Activated CD4-positive, alpha-beta T cell treated with anti-CD3 and anti-CD28 coated beads for 1 hour (primary cell): ENCODE data around the gene SH3PXD2A.

Source experiments
- DNase-seq: peaks from one replicate; pipeline ENCODE4 v3.0.0-alpha.2; 2020

The SH3PXD2A gene

GRCh38 chr10:103877861-103878260 lies 22.5 kb upstream of the SH3PXD2A start:
- no peak for DNase-seq

GRCh38 chr10:103876155-103876554 lies 20.8 kb upstream of the SH3PXD2A start:
- DNase-seq: no peak

- DNase-seq: no peak
Measured at GRCh38 chr10:103874730-103875129, 19.4 kb upstream of the SH3PXD2A start.

GRCh38 chr10:103872137-103872931 lies 17.0 kb upstream of the SH3PXD2A start:
- DNase-seq: no peak

- no peak for DNase-seq
Measured at GRCh38 chr10:103871006-103871405, 15.6 kb upstream of the SH3PXD2A start.

- DNase-seq: no peak
Measured at GRCh38 chr10:103870516-103870915, 15.1 kb upstream of the SH3PXD2A start.

- no peak for DNase-seq
Measured at GRCh38 chr10:103869336-103869735, 14.0 kb upstream of the SH3PXD2A start.

- DNase-seq: no peak
Measured at GRCh38 chr10:103868200-103868599, 12.8 kb upstream of the SH3PXD2A start.

GRCh38 chr10:103861505-103861904 lies 6.1 kb upstream of the SH3PXD2A start:
- no peak for DNase-seq

- DNase-seq: peak; percentile 23
Measured at GRCh38 chr10:103859161-103860086, 4.0 kb upstream of the SH3PXD2A start.

GRCh38 chr10:103858360-103858759 lies 3.0 kb upstream of the SH3PXD2A start:
- DNase-seq: no peak

GRCh38 chr10:103856797-103857170 lies 1.4 kb upstream of the SH3PXD2A start:
- no peak for DNase-seq

- no peak for DNase-seq
Measured at GRCh38 chr10:103855852-103856796, 748 bp upstream of the SH3PXD2A start.

GRCh38 chr10:103854686-103855391 lies 537 bp downstream of the SH3PXD2A start:
- no peak for DNase-seq

GRCh38 chr10:103854265-103854685 lies 1.1 kb downstream of the SH3PXD2A start:
- no peak for DNase-seq

- DNase-seq: no peak
Measured at GRCh38 chr10:103853428-103854264, 1.7 kb downstream of the SH3PXD2A start.

- DNase-seq: no peak
Measured at GRCh38 chr10:103852856-103853255, 2.5 kb downstream of the SH3PXD2A start.

GRCh38 chr10:103852189-103852711 lies 3.1 kb downstream of the SH3PXD2A start:
- DNase-seq: no peak

GRCh38 chr10:103851261-103851660 lies 4.1 kb downstream of the SH3PXD2A start:
- DNase-seq: no peak

GRCh38 chr10:103850572-103850895 lies 4.8 kb downstream of the SH3PXD2A start:
- DNase-seq: no peak
